Spinal cord (tissue), 10 donors: ENCODE measurements around the gene LRP3. TPM values are rescaled to one million over a fixed set of nuclear protein-coding genes. Genes with fewer than 3 reads are reported as not detected.
"Not testable (repeated sequence)": the region's sequence is repeated elsewhere in the genome, so short reads cannot be mapped to it uniquely, and the experiment has no call there.

ENCODE experiments used
- DNase-seq, 6 donors: peaks; one replicate each; pipeline versions ENCODE4 v3.0.0 to v3.0.0-alpha.2; 2013 to 2015; ENCODE audit warnings: low spot score in 6 of 6, low read depth in 4 of 6
- H3K27ac ChIP-seq: one replicate; pipeline ENCODE4 v1.5.1; 2013; ENCODE audit warnings: low read depth, low read length, control low read depth
- H3K27me3 ChIP-seq: one replicate; pipeline ENCODE4 v1.6.1; 2013; ENCODE audit warnings: low read length; ENCODE audit not compliant: control insufficient read depth, insufficient read depth
- H3K36me3 ChIP-seq: one replicate; pipeline ENCODE4 v1.6.1; 2013; ENCODE audit warnings: low read length; ENCODE audit not compliant: control insufficient read depth, insufficient read depth
- H3K4me1 ChIP-seq: one replicate; pipeline ENCODE4 v1.6.1; 2013; ENCODE audit warnings: low read length; ENCODE audit not compliant: control insufficient read depth, insufficient read depth
- H3K4me3 ChIP-seq: one replicate; pipeline ENCODE4 v1.5.1; 2013; ENCODE audit warnings: low read depth, low read length, control low read depth
- H3K9me3 ChIP-seq: one replicate; pipeline ENCODE4 v1.6.1; 2013; ENCODE audit warnings: low read length; ENCODE audit not compliant: control insufficient read depth, insufficient read depth
- WGBS: methylation state at CpG from one replicate; pipeline ENCODE4 v1.1.5; 2013; ENCODE audit warnings: missing lambda C conversion rate; ENCODE audit not compliant: insufficient coverage; 5-methylcytosine and 5-hydroxymethylcytosine counted together
- polyA plus RNA-seq, 2 donors: library from polyadenylated mRNA; unstranded; fragments of 120-200 nt; gene quantifications; one replicate each; pipeline ENCODE4 v1.2.1, GENCODE V29; 2013; ENCODE audit not compliant: insufficient read length in 2 of 2
- total RNA-seq, 2 donors: library from RNA; depleted of rRNA in 1 of 2; stranded (reverse); fragments of 120-200 nt in 1 of 2; fragments of >200 nt in 1 of 2; gene quantifications; one replicate each; pipeline versions ENCODE4 v1.2.3 to v1.2.4, GENCODE V29; 2013 to 2014
- donor health status: healthy.

Gene LRP3
- total and polyA plus RNA-seq, 4 donors = 35.4 to 130 (median 83.5) TPM

DNA sequence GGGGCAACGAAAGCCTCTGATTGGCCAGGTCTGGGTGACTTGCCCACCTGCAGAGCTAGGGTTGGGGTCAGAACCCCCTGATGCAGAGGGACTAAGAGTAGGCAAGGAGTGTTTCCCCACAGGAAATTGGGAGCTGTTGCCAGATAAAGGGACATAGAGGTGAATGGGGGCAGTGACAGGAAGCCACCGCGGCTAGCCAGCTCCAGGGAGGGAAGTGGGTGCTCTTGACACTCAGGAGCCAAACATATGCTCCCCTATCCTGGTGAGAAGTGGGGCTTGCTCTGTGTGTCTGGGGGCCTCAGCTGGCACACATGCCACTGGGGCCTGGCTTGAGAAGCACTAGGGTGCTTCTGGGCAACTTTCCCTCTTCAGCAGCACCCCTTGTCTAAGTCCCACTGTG, 36.2 kb upstream of the LRP3 start:
- no peak overlapping the region for H3K4me3 ChIP-seq
- no peak overlapping the region for H3K27ac ChIP-seq
- DNase-seq = no peak
- H3K27me3 ChIP-seq = no peaks in the 10 kb centered on the region
- no peaks in the 10 kb centered on the region for H3K36me3 ChIP-seq
- H3K4me1 ChIP-seq = no peaks in the 10 kb centered on the region
- 100% methylated on average over 3 of the region's 3 CpGs for WGBS
- no peaks in the 10 kb centered on the region for H3K9me3 ChIP-seq

DNA sequence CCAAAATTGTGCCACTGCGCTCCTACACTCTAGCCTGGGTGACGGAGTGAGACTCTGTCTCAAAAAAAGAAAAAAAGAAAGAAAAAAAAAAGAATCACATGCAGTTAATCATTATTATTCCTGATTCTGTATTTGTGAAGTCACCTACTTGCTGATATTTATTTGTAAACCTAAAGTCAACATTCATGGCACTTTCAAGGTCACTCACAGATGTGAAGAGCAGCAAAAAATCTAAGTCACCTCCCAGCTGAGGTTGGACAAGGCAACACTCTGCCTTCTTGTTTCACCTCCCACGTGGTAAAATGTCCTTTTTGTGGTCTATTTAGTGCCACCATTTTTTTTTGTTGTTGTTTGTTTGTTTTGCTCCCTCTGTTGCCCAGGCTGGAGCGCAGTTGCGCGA, 35.8 kb upstream of the LRP3 start:
- Histone ChIP-seq H3K27ac (no peak overlapping the region), H3K36me3 (no peaks in the 10 kb centered on the region), H3K27me3 (no peaks in the 10 kb centered on the region), H3K9me3 (no peaks in the 10 kb centered on the region), H3K4me1 (no peaks in the 10 kb centered on the region), H3K4me3 (no peak overlapping the region)
- 85% methylated on average over 4 of the region's 6 CpGs for WGBS
- DNase-seq = no peak

DNA sequence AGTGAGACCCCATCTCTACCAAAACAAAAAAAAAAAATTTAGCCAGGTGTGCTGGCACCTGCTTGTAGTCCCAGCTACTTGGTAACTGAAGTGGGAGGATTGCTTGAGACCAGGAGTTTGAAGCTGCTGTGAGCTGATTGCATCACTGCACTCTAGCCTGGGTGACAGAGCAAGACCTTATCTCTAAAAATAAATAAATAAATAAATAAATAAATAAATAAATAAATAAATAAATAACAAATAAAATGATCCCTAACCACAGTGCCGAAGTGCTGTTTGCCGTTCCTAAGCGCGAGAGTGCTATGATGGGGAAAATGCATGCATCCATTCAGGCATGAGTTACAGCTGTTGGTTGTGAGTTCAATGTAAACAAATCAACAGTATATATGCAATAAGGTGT, 35.0 kb upstream of the LRP3 start:
- no peaks in the 10 kb centered on the region for H3K9me3 ChIP-seq
- no peak overlapping the region for H3K27ac ChIP-seq
- no CpG with 5 or more reads among the region's 4 CpGs for WGBS
- DNase-seq = no peak
- H3K4me3 ChIP-seq = no peak overlapping the region
- H3K4me1 ChIP-seq = no peaks in the 10 kb centered on the region
- H3K27me3 ChIP-seq = no peaks in the 10 kb centered on the region
- no peaks in the 10 kb centered on the region for H3K36me3 ChIP-seq

DNA sequence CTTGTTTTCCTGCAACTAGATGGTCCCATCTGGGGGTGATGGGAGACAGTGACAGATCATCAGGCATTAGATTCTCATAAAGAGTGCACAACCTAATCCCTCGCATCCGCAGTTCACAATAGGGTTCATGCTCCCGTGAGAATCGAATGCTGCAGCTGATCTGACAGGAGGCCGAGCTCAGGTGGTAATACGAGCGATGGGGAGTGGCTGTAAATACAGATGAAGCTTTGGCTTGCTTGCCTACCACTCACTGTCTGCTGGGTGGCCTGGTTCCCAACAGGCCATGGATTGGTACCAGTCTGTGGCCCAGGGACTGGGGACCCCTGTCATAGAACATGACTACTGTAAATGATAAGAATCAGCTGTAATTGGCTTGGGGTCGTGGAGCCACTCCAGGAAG, 34.2 kb upstream of the LRP3 start:
- no peak overlapping the region for H3K4me3 ChIP-seq
- WGBS = 94% methylated on average over 4 of the region's 8 CpGs
- H3K9me3 ChIP-seq = no peaks in the 10 kb centered on the region
- no peaks in the 10 kb centered on the region for H3K36me3 ChIP-seq
- no peaks in the 10 kb centered on the region for H3K4me1 ChIP-seq
- DNase-seq = no peak
- H3K27ac ChIP-seq = no peak overlapping the region
- no peaks in the 10 kb centered on the region for H3K27me3 ChIP-seq

DNA sequence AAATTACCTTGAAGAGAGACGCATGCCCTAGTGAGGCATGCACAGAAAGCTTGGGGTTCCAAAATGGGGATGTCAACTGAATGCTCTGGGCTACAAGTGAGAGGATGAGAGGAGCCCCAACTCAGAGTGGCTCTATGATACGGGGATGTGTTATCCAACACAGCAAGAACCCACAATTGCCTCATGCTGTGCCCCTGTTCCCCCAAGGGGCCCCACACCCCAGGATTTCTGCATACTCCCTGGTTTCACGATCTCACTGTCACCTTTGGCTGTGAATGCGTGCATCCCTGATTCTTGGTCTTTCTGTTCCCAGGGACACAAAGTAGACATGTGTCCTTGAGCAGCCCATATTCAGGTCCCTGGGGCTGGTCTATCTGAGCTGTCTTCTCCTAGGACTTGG, 32.9 kb upstream of the LRP3 start:
- no peak for DNase-seq
- no peaks in the 10 kb centered on the region for H3K27me3 ChIP-seq
- 77% methylated on average over 3 of the region's 4 CpGs for WGBS
- no peak overlapping the region for H3K4me3 ChIP-seq
- no peaks in the 10 kb centered on the region for H3K36me3 ChIP-seq
- H3K9me3 ChIP-seq = no peaks in the 10 kb centered on the region
- H3K27ac ChIP-seq = no peak overlapping the region
- H3K4me1 ChIP-seq = no peaks in the 10 kb centered on the region

DNA sequence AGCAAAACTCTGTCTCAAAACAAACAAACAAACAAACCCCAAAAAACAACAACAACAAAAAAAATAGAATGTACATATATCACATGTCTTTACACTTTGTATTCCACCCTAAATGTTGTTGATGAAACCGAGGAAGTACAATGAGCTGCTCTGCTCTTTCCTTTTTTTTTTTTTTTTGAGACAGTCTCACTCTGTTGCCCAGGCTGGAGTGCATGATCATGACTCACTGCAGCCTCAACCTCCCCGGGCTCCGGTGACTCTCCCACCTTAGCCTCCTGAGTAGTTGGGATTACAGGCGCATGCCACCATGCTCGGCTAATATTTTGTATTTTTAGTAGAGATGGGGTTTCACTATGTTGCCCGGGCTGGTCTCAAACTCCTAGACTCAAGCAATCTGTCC, 30.6 kb upstream of the LRP3 start:
- no peaks in the 10 kb centered on the region for H3K4me1 ChIP-seq
- H3K4me3 ChIP-seq = no peak overlapping the region
- 100% methylated on average over 1 of the region's 6 CpGs for WGBS
- H3K27ac ChIP-seq = no peak overlapping the region
- H3K27me3 ChIP-seq = no peaks in the 10 kb centered on the region
- H3K36me3 ChIP-seq = no peaks in the 10 kb centered on the region
- no peak for DNase-seq
- no peaks in the 10 kb centered on the region for H3K9me3 ChIP-seq

DNA sequence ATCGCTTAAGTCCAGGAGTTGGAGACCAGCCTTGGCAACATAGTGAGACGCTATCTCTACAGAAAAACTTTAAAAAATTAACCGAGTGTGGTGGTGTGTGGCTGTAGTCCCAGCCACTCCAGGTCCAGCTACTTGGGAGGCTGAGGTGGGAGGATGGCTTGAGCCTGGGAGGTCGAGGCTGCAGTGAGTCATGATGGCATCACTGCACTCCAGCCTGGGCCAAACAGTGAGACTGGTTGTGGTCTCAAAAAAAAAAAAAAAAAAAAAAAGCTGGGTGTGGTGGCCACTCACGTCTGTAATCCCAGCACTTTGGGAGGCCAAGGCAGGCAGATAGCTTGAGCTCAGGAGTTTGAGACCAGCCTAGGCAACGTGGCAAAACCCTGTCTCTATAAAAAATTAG, 28.1 kb upstream of the LRP3 start:
- not testable (repeated sequence) for H3K27ac ChIP-seq, H3K36me3 ChIP-seq, H3K27me3 ChIP-seq, H3K4me1 ChIP-seq, DNase-seq, H3K4me3 ChIP-seq, H3K9me3 ChIP-seq
- 91% methylated on average over 4 of the region's 6 CpGs for WGBS

DNA sequence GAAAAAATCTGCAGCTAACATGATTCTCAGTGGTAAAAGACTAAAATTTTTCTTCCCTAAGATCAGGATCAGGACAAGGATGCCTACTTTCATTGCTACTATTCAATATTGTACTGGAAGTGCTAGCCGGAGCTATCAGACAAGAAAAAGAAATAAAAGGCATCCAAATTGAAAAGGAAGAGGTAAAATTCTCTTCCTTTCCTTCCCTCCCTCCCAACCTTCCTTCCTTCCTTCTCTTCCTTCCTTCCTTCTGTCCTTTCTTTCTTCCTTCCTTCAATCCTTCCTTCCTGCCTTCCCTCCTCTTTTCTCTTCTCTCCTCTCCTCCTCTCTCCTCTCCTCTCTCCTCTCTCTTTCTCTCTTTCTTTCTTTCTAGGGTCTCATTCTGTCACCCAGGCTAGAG, 26.7 kb upstream of the LRP3 start:
- no peak overlapping the region for H3K27ac ChIP-seq
- H3K4me3 ChIP-seq = no peak overlapping the region
- DNase-seq = no peak
- no peaks in the 10 kb centered on the region for H3K36me3 ChIP-seq
- H3K4me1 ChIP-seq = no peaks in the 10 kb centered on the region
- H3K27me3 ChIP-seq = no peaks in the 10 kb centered on the region
- 100% methylated on average over 1 of the region's 1 CpG for WGBS
- no peaks in the 10 kb centered on the region for H3K9me3 ChIP-seq

DNA sequence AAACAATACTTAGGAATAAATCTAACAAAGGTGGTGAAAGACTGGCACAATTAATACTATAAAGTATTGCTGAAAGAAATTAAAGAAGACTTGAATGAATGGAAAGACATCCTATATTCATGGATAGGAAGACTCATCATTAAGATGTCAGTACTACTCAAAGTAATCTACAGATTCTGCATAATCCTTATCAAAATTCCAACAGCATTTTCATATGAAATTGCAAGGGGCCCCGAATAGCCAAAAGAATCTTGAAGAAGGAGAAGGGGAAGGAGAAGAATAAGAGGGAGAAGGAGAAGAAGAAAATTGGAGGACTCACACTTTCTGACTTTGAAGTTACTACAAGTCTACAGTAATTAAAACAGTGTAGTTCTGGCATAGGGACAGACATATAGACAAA, 25.6 kb upstream of the LRP3 start:
- Histone ChIP-seq H3K27ac (no peak overlapping the region), H3K4me1 (peaks cover 6% of the 10 kb centered on the region), H3K36me3 (peaks cover 3% of the 10 kb centered on the region), H3K9me3 (no peaks in the 10 kb centered on the region), H3K27me3 (no peaks in the 10 kb centered on the region), H3K4me3 (no peak overlapping the region)
- DNase-seq = no peak
- WGBS = no CpG with 5 or more reads among the region's 1 CpG

DNA sequence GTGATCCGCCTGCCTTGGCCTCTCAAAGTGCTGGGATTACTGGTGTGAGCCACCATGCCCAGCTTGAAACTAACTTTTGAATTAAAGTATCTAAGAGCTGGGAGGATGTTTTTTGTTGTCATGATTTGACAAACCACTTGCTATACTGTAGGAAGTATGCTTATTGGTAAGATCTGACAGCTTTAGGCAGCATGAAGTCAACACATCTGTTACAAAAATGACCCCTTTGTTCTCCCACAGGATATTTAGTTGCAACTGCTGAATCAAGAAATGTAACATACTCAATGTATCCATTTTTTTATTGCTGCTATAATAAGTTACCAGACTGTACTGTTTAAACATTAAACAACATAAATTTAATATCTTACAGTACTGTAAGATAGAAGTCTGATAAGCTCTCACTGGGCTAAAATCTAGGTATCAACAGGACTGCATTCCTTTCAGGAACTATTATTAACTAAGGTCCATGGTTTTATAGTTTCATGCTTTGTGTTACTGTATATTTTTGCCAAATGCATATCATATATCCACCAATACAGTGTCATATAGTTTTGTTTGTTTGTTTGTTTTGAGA, 22.8 kb upstream of the LRP3 start:
- Histone ChIP-seq H3K27ac (no peak overlapping the region), H3K4me3 (no peak overlapping the region), H3K27me3 (no peaks in the 10 kb centered on the region), H3K4me1 (peaks cover 19% of the 10 kb centered on the region), H3K9me3 (no peaks in the 10 kb centered on the region), H3K36me3 (peaks cover 3% of the 10 kb centered on the region)
- DNase-seq = no peak
- no CpG with 5 or more reads among the region's 1 CpG for WGBS
